ENCODE measurements around the gene CPNE9.

DNA sequence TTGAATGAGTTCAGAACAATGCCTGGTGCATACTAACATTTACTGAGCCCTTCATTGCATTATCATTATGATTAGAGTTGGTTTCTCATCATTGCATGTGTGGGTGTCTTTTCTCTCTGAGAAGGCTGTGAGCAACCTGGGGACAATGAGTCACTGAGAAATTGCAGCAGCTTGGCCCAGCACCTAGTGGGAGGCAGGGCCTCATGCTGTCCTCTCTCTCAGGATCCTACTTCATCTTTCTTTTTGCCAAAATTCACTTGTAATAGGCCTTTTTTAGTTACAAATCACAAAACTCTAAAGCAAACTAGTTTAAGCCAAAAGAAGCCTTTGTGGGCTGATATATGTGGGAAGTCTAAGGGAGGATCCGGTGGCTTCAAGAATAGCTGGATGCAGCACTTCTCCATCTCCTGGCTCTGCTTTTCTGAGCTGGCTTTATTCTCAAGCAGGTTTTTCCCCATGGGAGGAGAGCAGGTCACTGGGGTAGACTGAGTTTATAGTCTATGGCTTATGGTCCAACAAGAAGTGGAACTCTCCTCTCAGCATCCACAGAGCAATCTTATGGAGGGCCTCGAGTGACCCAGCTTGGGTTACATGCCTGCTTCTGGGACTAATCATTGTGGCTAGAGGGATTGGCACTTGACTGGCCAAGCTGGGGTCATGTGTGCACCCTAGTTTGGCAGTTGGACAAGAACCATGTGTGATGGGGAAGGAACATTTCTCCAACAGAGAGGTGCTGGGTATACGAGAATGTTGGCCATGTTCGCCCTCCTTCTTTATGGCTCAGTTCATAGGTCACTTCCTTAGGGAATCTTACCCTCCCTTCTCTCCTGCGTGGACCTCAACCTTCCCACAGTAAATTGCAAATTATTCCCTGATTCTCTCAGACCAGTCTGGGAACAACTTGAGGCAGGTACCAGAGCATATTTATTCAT, 74.8 kb downstream of the CPNE9 start:
- TF ChIP-seq CTCF (IDR thresholded peaks at IDR 0.05) (no peak), POLR2A (IDR thresholded peaks at IDR 0.05) (no peak), POLR2AphosphoS5 (IDR thresholded peaks at IDR 0.05) (no peak), EP300 (IDR thresholded peaks at IDR 0.05; ENCODE audit: low read depth) (no peak)
